Loucy (cell line): ENCODE results near the gene TAF3.

ENCODE experiments used
- H2AFZ ChIP-seq: fragments of 200-600 bp; sonication (generic); 2 replicates; pipeline ENCODE4 v1.6.0; 2016; ENCODE audit warnings: antibody characterized with exemption, mild to moderate bottlenecking, low read length, moderate library complexity
- H3F3A ChIP-seq: fragments of 200-600 bp; 2 replicates; pipeline ENCODE4 v1.6.0; 2016; ENCODE audit warnings: antibody characterized with exemption, low read depth, mild to moderate bottlenecking
- H3K27me3 ChIP-seq: fragments of 200-600 bp; sonication (generic); 2 replicates; pipeline ENCODE4 v1.6.1; 2014; ENCODE audit warnings: low read length, mild to moderate bottlenecking; ENCODE audit not compliant: insufficient read depth, poor library complexity, severe bottlenecking
- H3K36me3 ChIP-seq: fragments of 200-600 bp; sonication (generic); 2 replicates; pipeline ENCODE4 v1.6.1; 2016; ENCODE audit warnings: low read length; ENCODE audit not compliant: insufficient read depth
- H3K4me1 ChIP-seq: fragments of 200-600 bp; sonication (generic); 2 replicates; pipeline ENCODE4 v1.5.1; 2014; ENCODE audit warnings: low read length, mild to moderate bottlenecking; ENCODE audit not compliant: insufficient read depth, poor library complexity, severe bottlenecking
- H3K4me2 ChIP-seq: fragments of 200-600 bp; sonication (generic); 2 replicates; pipeline ENCODE4 v1.6.0; 2014; ENCODE audit warnings: antibody characterized with exemption, low read length, low read depth, mild to moderate bottlenecking; ENCODE audit not compliant: poor library complexity, severe bottlenecking
- H3K4me3 ChIP-seq: fragments of 200-600 bp; sonication (generic); 2 replicates; pipeline ENCODE4 v1.5.1; 2014; ENCODE audit warnings: low read length, mild to moderate bottlenecking, mixed read lengths; ENCODE audit not compliant: poor library complexity, severe bottlenecking
- H3K79me2 ChIP-seq: fragments of 200-600 bp; sonication (generic); 2 replicates; pipeline ENCODE4 v1.6.1; 2014; ENCODE audit warnings: low read length; ENCODE audit not compliant: insufficient read depth
- H3K9ac ChIP-seq: fragments of 200-600 bp; sonication (generic); 2 replicates; pipeline ENCODE4 v1.6.0; 2014; ENCODE audit warnings: mild to moderate bottlenecking, low read depth, low read length, moderate library complexity; ENCODE audit not compliant: poor library complexity, severe bottlenecking
- H3K9me2 ChIP-seq: fragments of 200-600 bp; sonication (generic); replicated peaks from 2 replicates; pipeline ENCODE4 v1.6.1; 2016; ENCODE audit warnings: low read depth, low read length, mixed read lengths
- H3K9me3 ChIP-seq: fragments of 200-600 bp; sonication (generic); 2 replicates; pipeline ENCODE4 v1.6.1; 2014; ENCODE audit warnings: mild to moderate bottlenecking, antibody characterized with exemption, low read length, low read depth; ENCODE audit not compliant: insufficient read depth
- H4K20me1 ChIP-seq: fragments of 200-600 bp; sonication (generic); 2 replicates; pipeline ENCODE4 v1.6.0; 2014; ENCODE audit warnings: antibody characterized with exemption, low read length, mild to moderate bottlenecking; ENCODE audit not compliant: insufficient read depth, poor library complexity, severe bottlenecking
- CTCF ChIP-seq: fragments of 200-600 bp; sonication (generic); conservative IDR thresholded peaks from 2 replicates; pipeline ENCODE4 v1.5.1; 2014; ENCODE audit warnings: mild to moderate bottlenecking, antibody characterized with exemption, low read length
- EZH2phosphoT487 ChIP-seq: fragments of 200-600 bp; IDR thresholded peaks from 2 replicates; pipeline ENCODE4 v1.6.1; 2018; ENCODE audit warnings: antibody characterized with exemption, mild to moderate bottlenecking, moderate library complexity, borderline replicate concordance

TAF3 gene

GRCh38 chr10:7958442-7958841, 140.1 kb downstream of the TAF3 start:
- no peak overlapping the region for H2AFZ ChIP-seq
- H3K4me3 ChIP-seq = no peak overlapping the region
- no peaks in the 10 kb centered on the region for H3K9me2 ChIP-seq
- no peak overlapping the region for H3K9ac ChIP-seq
- peak overlapping the region; percentile 45 for H3K4me2 ChIP-seq
- peaks cover 7% of the 10 kb centered on the region; the same call in 1 of the 2 replicates for H3K79me2 ChIP-seq
- peaks cover 20% of the 10 kb centered on the region for H3K4me1 ChIP-seq
- no peaks in the 10 kb centered on the region for H3K36me3 ChIP-seq
- H4K20me1 ChIP-seq = no peaks in the 10 kb centered on the region
- H3K27me3 ChIP-seq = no peaks in the 10 kb centered on the region
- H3F3A ChIP-seq = no peaks in the 10 kb centered on the region
- TF ChIP-seq CTCF (no peak), EZH2phosphoT487 (no peak)
- H3K9me3 ChIP-seq = no peaks in the 10 kb centered on the region

GRCh38 chr10:7960108-7960507, 141.8 kb downstream of the TAF3 start:
- no peak overlapping the region for H3K9ac ChIP-seq
- peaks cover 7% of the 10 kb centered on the region; the same call in 1 of the 2 replicates for H3K79me2 ChIP-seq
- peaks cover 20% of the 10 kb centered on the region for H3K4me1 ChIP-seq
- no peaks in the 10 kb centered on the region for H3K27me3 ChIP-seq
- H4K20me1 ChIP-seq = no peaks in the 10 kb centered on the region
- H3K4me2 ChIP-seq = no peak overlapping the region
- no peaks in the 10 kb centered on the region for H3K9me3 ChIP-seq
- TF ChIP-seq CTCF = no peak
- TF ChIP-seq EZH2phosphoT487 = no peak
- no peaks in the 10 kb centered on the region for H3K9me2 ChIP-seq
- H3F3A ChIP-seq = no peaks in the 10 kb centered on the region
- no peak overlapping the region for H3K4me3 ChIP-seq
- peaks cover 13% of the 10 kb centered on the region; the same call in 1 of the 2 replicates for H3K36me3 ChIP-seq
- H2AFZ ChIP-seq = no peak overlapping the region

- no peaks in the 10 kb centered on the region for H3K27me3 ChIP-seq
- TF ChIP-seq CTCF (no peak), EZH2phosphoT487 (no peak)
These were observed 144.3 kb downstream of the TAF3 start for GRCh38 chr10:7962592-7962991.

More at GRCh38 chr10:7962592-7962991, 144.3 kb downstream of the TAF3 start:
- Histone ChIP-seq H3K4me1 (peaks cover 10% of the 10 kb centered on the region), H3K9ac (no peak overlapping the region), H3F3A (no peaks in the 10 kb centered on the region), H3K4me3 (no peak overlapping the region), H2AFZ (no peak overlapping the region), H3K79me2 (no peaks in the 10 kb centered on the region), H3K9me2 (no peaks in the 10 kb centered on the region), H3K4me2 (no peak overlapping the region), H3K36me3 (peaks cover 23% of the 10 kb centered on the region; the same call in 1 of the 2 replicates), H3K9me3 (no peaks in the 10 kb centered on the region), H4K20me1 (no peaks in the 10 kb centered on the region)
